ENCODE results near the gene ANKRD63. TPM values are rescaled to one million over a fixed set of nuclear protein-coding genes. Genes with fewer than 3 reads are reported as not detected.

Gene ANKRD63
- total and polyA plus RNA-seq, 9 of the 15 experiments (the other 6 are each of a cell fraction or from before 2014, with no cell fraction given): 1.3 to 2.0 (median 1.8) TPM; not detected in 6

GRCh38 chr15:40320409-40320808, 37.5 kb upstream of the ANKRD63 start:
- Histone ChIP-seq H3K36me3 (ENCODE audit: control insufficient read depth, insufficient read depth, low read length) (peaks cover 8% of the 10 kb centered on the region; the same call in 1 of the 3 replicates), H3K9me3 (replicated peaks; ENCODE audit: control insufficient read depth, insufficient read depth, low read depth, low read length) (no peaks in the 10 kb centered on the region), H3K4me3 (no peak overlapping the region), H3K27ac (ENCODE audit: extremely low read depth, low read depth, low read length) (no peak overlapping the region), H3K4me1 (replicated peaks in 1 of 2; ENCODE audit: control insufficient read depth in 2 of 2, insufficient read depth in 2 of 2, low read length in 2 of 2) (peaks cover 7 to 28% of the 10 kb centered on the region in 2 experiments; a peak in 4 of 5 replicates), H2AFZ (ENCODE audit: low read depth, low read length) (no peak overlapping the region), H3K4me2 (ENCODE audit: insufficient read depth, low read length) (no peak overlapping the region), H3K9me1 (ENCODE audit: control insufficient read depth, insufficient read depth, low read length) (no peaks in the 10 kb centered on the region), H3K79me2 (ENCODE audit: control insufficient read depth, insufficient read depth, low read length) (peaks cover 15% of the 10 kb centered on the region), H4K20me1 (replicated peaks; ENCODE audit: control insufficient read depth, insufficient read depth, low read length) (no peaks in the 10 kb centered on the region; the same call in 1 of the 2 replicates), H3K9ac (ENCODE audit: insufficient read depth in 1 of 2, low read depth in 2 of 2, low read length in 2 of 2) (no peak overlapping the region), H3K27me3 (ENCODE audit: control insufficient read depth in 2 of 2, insufficient read depth in 2 of 2, low read length in 2 of 2) (peaks cover 2 to 11% of the 10 kb centered on the region in 2 experiments; a peak in 2 of 5 replicates)
- 14% methylated on average over 1 of the region's 1 CpG for WGBS (ENCODE audit: insufficient coverage, low coverage, missing lambda C conversion rate)
- ChIA-PET CTCF (ENCODE audit: low intra/inter-chr PET ratio) (interaction anchor here (1.2 to 1.5 kb wide), 4 partner anchors 10 to 101 kb away, joined by 3 to 7 read pairs (median 6); no protein-coding TSS in a partner anchor), POLR2A (interaction anchor here (0.7 to 1.0 kb wide), 3 partner anchors 11 to 747 kb away, joined by 3 to 4 read pairs (median 3); no protein-coding TSS in a partner anchor)
- FAIRE-seq (no peak), DNase-seq (ENCODE audit: extremely low read depth in 1 of 4, low spot score in 3 of 4) (no peak), ATAC-seq (no peak)
- BruUV-seq (replicated peaks): no TSS peak
- TF ChIP-seq RB1 (IDR thresholded peaks at IDR 0.05; ENCODE audit: low read depth): 0 out of 2 replicates have a peak, but pooled peaks have one; percentile 7
- no peak for TF ChIP-seq CCAR2 (IDR thresholded peaks at IDR 0.05; ENCODE audit: low read depth, low read length)
- intact Hi-C loops (cut with micrococcal nuclease) (loop anchor here (5.0 kb wide), 2 partner anchors 38 to 102 kb away; partner anchors contain the start of gene ANKRD63), in situ Hi-C loops (cut with MboI) (no loop called here)

GRCh38 chr15:40317580-40317979, 34.7 kb upstream of the ANKRD63 start:
- Histone ChIP-seq H3K9me3 (replicated peaks; ENCODE audit: control insufficient read depth, insufficient read depth, low read depth, low read length) (no peaks in the 10 kb centered on the region), H3K4me1 (replicated peaks in 1 of 2; ENCODE audit: control insufficient read depth in 2 of 2, insufficient read depth in 2 of 2, low read length in 2 of 2) (peaks cover 0 to 7% of the 10 kb centered on the region in 2 experiments; a peak in 3 of 5 replicates), H4K20me1 (replicated peaks; ENCODE audit: control insufficient read depth, insufficient read depth, low read length) (no peaks in the 10 kb centered on the region), H3K36me3 (ENCODE audit: control insufficient read depth, insufficient read depth, low read length) (no peaks in the 10 kb centered on the region), H3K27ac (ENCODE audit: extremely low read depth, low read depth, low read length) (no peak overlapping the region), H3K4me2 (ENCODE audit: insufficient read depth, low read length) (no peak overlapping the region), H3K27me3 (ENCODE audit: control insufficient read depth in 2 of 2, insufficient read depth in 2 of 2, low read length in 2 of 2) (peaks cover 2 to 25% of the 10 kb centered on the region in 2 experiments; a peak in 3 of 5 replicates), H2AFZ (ENCODE audit: low read depth, low read length) (no peak overlapping the region), H3K4me3 (no peak overlapping the region), H3K79me2 (ENCODE audit: control insufficient read depth, insufficient read depth, low read length) (no peaks in the 10 kb centered on the region), H3K9ac (ENCODE audit: insufficient read depth in 1 of 2, low read depth in 2 of 2, low read length in 2 of 2) (no peak overlapping the region), H3K9me1 (ENCODE audit: control insufficient read depth, insufficient read depth, low read length) (no peaks in the 10 kb centered on the region)
- in situ Hi-C loops (cut with MboI): no loop called here
- FAIRE-seq (no peak), ATAC-seq (no peak), DNase-seq (ENCODE audit: extremely low read depth in 1 of 4, low spot score in 3 of 4) (no peak)
- TF ChIP-seq CBX8 (IDR thresholded peaks at IDR 0.05; ENCODE audit: borderline replicate concordance, extremely low read depth, low read depth, low read length, poor library complexity, severe bottlenecking) (peak; percentile 67), CTCF (IDR thresholded peaks at IDR 0.05 in 2 of 3, conservative IDR thresholded peaks at IDR 0.05 in 1 of 3; ENCODE audit: insufficient read depth in 2 of 3, low read depth in 1 of 3, low read length in 3 of 3) (no peak)
- intact Hi-C loops (cut with micrococcal nuclease): no loop called here
- ChIA-PET CTCF (ENCODE audit: low intra/inter-chr PET ratio) (interaction anchor here (0.8 kb wide), 1 partner anchor 20 kb away, joined by 3 read pairs; no protein-coding TSS in a partner anchor), POLR2A (interaction anchor here (0.7 kb wide), 2 partner anchors 10 to 152 kb away, joined by 3 read pairs; no protein-coding TSS in a partner anchor)
- WGBS (ENCODE audit: insufficient coverage, low coverage, missing lambda C conversion rate): 9% methylated on average over 4 of the region's 4 CpGs
- no TSS peak for BruUV-seq (replicated peaks)

Data from K562 (cell line).